ENCODE results near the gene CAV1. TPM values are rescaled to one million over a fixed set of nuclear protein-coding genes. Genes with fewer than 3 reads are reported as not detected.

Gene CAV1
- total RNA-seq, 4 donors from 2014 or later: 183 to 351 (median 300) TPM

DNA sequence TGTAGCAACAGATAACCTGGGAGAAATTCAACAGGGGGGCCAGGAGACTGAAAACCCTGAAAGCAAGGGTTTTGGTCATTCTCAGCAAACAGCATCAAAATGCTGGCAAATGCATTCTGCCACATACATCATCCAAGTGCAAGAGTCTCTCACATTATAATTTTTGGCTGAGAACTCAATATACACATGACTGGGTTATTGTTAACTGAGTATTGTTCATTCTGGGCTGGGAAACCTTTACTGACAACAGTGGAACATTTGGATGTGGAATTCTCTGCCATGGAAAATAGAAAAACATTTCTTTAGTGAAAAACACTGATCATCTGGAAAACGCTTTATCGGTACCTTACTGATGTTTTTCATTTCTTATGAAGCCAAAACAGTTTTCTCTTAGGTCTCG is 74.0 kb downstream of the CAV1 start:
- intact Hi-C loops (cut with DNase I; ENCODE audit: low total_unique reads): loop anchor here (10.0 kb wide), 2 partner anchors 206 to 424 kb away; no protein-coding TSS in a partner anchor
- no peak overlapping the region for H3K27ac ChIP-seq

DNA sequence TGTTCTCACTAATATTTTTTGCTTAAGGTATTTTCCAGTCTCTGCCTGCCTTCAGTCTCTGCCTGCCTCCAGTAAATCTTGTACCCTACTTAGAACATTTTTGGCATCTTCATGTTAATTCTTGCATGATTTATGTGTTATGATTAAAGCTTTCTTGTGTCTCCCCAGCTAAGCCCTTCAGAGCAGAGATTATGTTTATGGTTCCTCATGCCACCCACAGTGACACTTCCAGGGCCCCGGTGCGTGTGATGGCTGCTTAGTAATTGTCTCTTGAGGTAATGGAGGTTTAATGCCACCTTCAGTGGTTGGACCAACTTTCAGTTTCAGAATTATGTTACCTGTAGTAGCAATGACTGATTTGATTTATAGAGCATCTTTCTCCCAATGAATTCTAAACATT is 76.6 kb downstream of the CAV1 start:
- no peak for DNase-seq
- TF ChIP-seq, protein P1, sequence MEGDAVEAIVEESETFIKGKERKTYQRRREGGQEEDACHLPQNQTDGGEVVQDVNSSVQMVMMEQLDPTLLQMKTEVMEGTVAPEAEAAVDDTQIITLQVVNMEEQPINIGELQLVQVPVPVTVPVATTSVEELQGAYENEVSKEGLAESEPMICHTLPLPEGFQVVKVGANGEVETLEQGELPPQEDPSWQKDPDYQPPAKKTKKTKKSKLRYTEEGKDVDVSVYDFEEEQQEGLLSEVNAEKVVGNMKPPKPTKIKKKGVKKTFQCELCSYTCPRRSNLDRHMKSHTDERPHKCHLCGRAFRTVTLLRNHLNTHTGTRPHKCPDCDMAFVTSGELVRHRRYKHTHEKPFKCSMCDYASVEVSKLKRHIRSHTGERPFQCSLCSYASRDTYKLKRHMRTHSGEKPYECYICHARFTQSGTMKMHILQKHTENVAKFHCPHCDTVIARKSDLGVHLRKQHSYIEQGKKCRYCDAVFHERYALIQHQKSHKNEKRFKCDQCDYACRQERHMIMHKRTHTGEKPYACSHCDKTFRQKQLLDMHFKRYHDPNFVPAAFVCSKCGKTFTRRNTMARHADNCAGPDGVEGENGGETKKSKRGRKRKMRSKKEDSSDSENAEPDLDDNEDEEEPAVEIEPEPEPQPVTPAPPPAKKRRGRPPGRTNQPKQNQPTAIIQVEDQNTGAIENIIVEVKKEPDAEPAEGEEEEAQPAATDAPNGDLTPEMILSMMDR (IDR thresholded peaks at IDR 0.05): no peak
- no peak for TF ChIP-seq POLR2A (IDR thresholded peaks at IDR 0.05)
- Histone ChIP-seq H3K4me1 (no peaks in the 10 kb centered on the region), H3K4me3 (no peak overlapping the region), H3K27me3 (no peaks in the 10 kb centered on the region), H3K36me3 (no peaks in the 10 kb centered on the region), H3K27ac (no peak overlapping the region), H3K9me3 (no peaks in the 10 kb centered on the region)
- intact Hi-C loops (cut with DNase I; ENCODE audit: low total_unique reads): no loop called here

More for the DNA sequence above, 74.0 kb downstream of the CAV1 start:
- Histone ChIP-seq H3K27me3 (no peaks in the 10 kb centered on the region), H3K9me3 (no peaks in the 10 kb centered on the region), H3K36me3 (no peaks in the 10 kb centered on the region), H3K4me1 (no peaks in the 10 kb centered on the region), H3K4me3 (no peak overlapping the region)
- DNase-seq: no peak
- TF ChIP-seq, protein P1 (IDR thresholded peaks at IDR 0.05): no peak
- no peak for TF ChIP-seq POLR2A (IDR thresholded peaks at IDR 0.05)

DNA sequence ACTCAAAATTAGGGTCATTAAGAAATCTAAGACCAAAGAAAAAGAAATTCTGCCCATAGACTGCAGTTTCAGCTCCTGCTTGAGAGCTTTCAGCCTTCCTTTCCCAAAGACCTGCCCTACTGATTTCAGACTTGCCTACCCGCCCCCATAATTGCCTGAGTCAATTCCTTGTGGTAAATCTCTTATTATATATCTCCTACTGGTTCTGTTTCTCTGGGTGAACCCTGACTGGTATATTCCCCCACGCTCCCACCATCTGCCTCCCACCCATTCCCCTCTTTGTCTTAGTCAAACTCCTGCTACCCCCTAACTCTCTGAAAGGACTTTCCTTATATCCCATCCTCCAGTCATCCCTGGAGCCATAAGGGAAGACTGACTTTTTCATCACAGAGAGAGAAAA is 82.5 kb downstream of the CAV1 start:
- H3K27me3 ChIP-seq: no peaks in the 10 kb centered on the region
- intact Hi-C loops (cut with DNase I; ENCODE audit: low total_unique reads): no loop called here
- no peaks in the 10 kb centered on the region for H3K4me1 ChIP-seq
- no peak for TF ChIP-seq POLR2A (IDR thresholded peaks at IDR 0.05)
- TF ChIP-seq, protein P1 (IDR thresholded peaks at IDR 0.05): no peak
- H3K4me3 ChIP-seq: no peak overlapping the region
- H3K27ac ChIP-seq: no peak overlapping the region
- H3K36me3 ChIP-seq: no peaks in the 10 kb centered on the region
- DNase-seq: no peak
- no peaks in the 10 kb centered on the region for H3K9me3 ChIP-seq

DNA sequence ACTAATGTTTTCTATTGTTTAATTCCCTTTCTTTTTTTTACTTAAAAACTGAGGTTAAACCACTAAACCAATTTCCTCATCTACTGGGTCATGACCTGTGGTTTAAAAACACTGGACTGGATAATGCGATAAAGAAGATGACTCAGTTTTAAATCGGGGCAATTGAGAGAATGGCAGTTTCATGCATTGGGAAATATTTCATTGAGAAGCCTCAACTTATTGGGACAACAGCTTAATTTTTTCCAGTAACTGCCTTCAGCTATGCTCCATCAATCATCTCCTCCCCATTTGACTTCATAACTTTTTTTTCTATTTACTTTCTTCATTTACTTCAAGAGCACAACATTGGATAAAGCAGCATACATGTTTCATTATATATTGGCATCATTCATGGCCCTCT is 85.4 kb downstream of the CAV1 start:
- Histone ChIP-seq H3K4me1 (no peaks in the 10 kb centered on the region), H3K4me3 (no peak overlapping the region), H3K9me3 (no peaks in the 10 kb centered on the region), H3K27ac (no peak overlapping the region), H3K36me3 (no peaks in the 10 kb centered on the region), H3K27me3 (no peaks in the 10 kb centered on the region)
- DNase-seq: no peak
- no peak for TF ChIP-seq POLR2A (IDR thresholded peaks at IDR 0.05)
- TF ChIP-seq, protein P1 (IDR thresholded peaks at IDR 0.05): no peak
- intact Hi-C loops (cut with DNase I; ENCODE audit: low total_unique reads): no loop called here

DNA sequence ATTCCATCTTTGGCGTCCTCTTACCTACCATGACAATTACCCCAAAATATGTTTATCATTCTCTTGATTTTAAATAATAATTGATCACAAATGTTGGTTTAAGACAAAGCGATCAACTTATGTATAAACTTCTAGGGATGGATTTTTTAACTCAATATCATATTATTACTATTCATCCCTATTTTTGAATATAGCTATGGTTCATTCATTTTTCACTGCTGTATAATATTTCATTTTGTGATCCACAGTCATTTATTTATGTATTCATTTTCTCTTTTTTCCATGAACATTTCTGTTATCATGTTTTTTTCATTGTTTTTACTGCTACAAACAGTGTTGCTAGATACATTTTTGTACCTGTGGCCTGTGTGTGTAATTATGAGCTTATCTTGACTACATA is 85.9 kb downstream of the CAV1 start:
- Histone ChIP-seq H3K36me3 (no peaks in the 10 kb centered on the region), H3K9me3 (no peaks in the 10 kb centered on the region), H3K27me3 (no peaks in the 10 kb centered on the region), H3K4me1 (no peaks in the 10 kb centered on the region), H3K4me3 (no peak overlapping the region), H3K27ac (no peak overlapping the region)
- intact Hi-C loops (cut with DNase I; ENCODE audit: low total_unique reads): no loop called here
- TF ChIP-seq POLR2A (IDR thresholded peaks at IDR 0.05): no peak
- TF ChIP-seq, protein P1 (IDR thresholded peaks at IDR 0.05): no peak
- no peak for DNase-seq

Small RNAs within 50 kb of the gene (small RNA-seq; reads per million reads assigned to genes)
- gene AC006159.2: not detected

Other genes starting within 250 kb of the CAV1 start
- 100 to 1,000 TPM in 1 of 4 donors, 10 to 100 TPM in 3; 33.3 to 105 (median 86.0) TPM for gene CAV2, start 25.3 kb upstream of the CAV1 start, total RNA-seq
- 10 to 100 TPM; 13.8 to 37.2 (median 35.6) TPM for gene MET, start 147.2 kb downstream of the CAV1 start, total RNA-seq